Body of pancreas (tissue), 4 donors: ENCODE results near the gene TTC24. TPM values are rescaled to one million over a fixed set of nuclear protein-coding genes. Genes with fewer than 3 reads are reported as not detected.

Experiments used
- ATAC-seq: fragments of 150-250 bp; one replicate; pipeline ENCODE4 v1.9.1; 2016
- DNase-seq, 4 donors: peaks; one replicate each; pipeline ENCODE4 v3.0.0-alpha.2; 2019
- H3K27ac ChIP-seq, 4 donors: fragments of 200-600 bp; sonication (generic); 1 replicate in 3 of 4; 2 replicates in 1 of 4; pipeline versions ENCODE4 v1.5.1 to v1.6.1; 2016 to 2019; ENCODE audit warnings: mild to moderate bottlenecking in 1 of 4, mixed read lengths in 1 of 4, moderate library complexity in 1 of 4
- H3K27me3 ChIP-seq, 2 donors: fragments of 200-600 bp; sonication (generic); one replicate each; pipeline ENCODE4 v1.6.0; 2016; ENCODE audit warnings: mild to moderate bottlenecking in 1 of 2
- H3K36me3 ChIP-seq, 2 donors: fragments of 200-600 bp; sonication (generic); replicated peaks in 1 of 2; 2 replicates each; pipeline ENCODE4 v1.5.1; 2016; ENCODE audit warnings: low read depth in 2 of 2; ENCODE audit not compliant: insufficient read depth in 1 of 2
- H3K4me1 ChIP-seq: fragments of 200-600 bp; sonication (generic); one replicate; pipeline ENCODE4 v1.6.0; 2016
- H3K4me3 ChIP-seq, 2 donors: fragments of 200-600 bp; sonication (generic); 1 replicate in 1 of 2; 2 replicates in 1 of 2; pipeline ENCODE4 v1.5.1; 2016 to 2019
- H3K9me3 ChIP-seq, 3 donors: fragments of 200-600 bp; sonication (generic); 1 replicate in 2 of 3; 2 replicates in 1 of 3; pipeline ENCODE4 v1.5.1; 2016
- CTCF ChIP-seq, 7 experiments: fragments of 450-650 bp in 4 of 7; fragments of 200-600 bp in 3 of 7; sonication (generic) in 3 of 7; IDR thresholded peaks; one replicate each; pipeline ENCODE4 v1.5.1; 2016 to 2019; ENCODE audit warnings: antibody characterized with exemption in 7 of 7
- POLR2A ChIP-seq, 3 donors: fragments of 450-650 bp; IDR thresholded peaks; one replicate each; pipeline ENCODE4 v1.6.1; 2016; ENCODE audit warnings: antibody characterized with exemption in 3 of 3, mild to moderate bottlenecking in 2 of 3
- WGBS, 2 donors: methylation state at CpG; one replicate each; pipeline ENCODE4 v1.1.5; 2017; 5-methylcytosine and 5-hydroxymethylcytosine counted together
- intact Hi-C: fragments of 100-400 bp; cut with DNase I; formaldehyde crosslinking; loops from one replicate; pipeline ENCODE4 v1.15.1; 2023
- total RNA-seq, 2 donors: library from RNA; depleted of rRNA; stranded (reverse); fragments of >200 nt; gene quantifications; one replicate each; pipeline ENCODE4 v1.1.0, GENCODE V29; 2016

The TTC24 gene
- total RNA-seq, 2 donors from 2014 or later, result not detected

GRCh38 chr1:156595016-156595415 is 15.5 kb downstream of the TTC24 start:
- Histone ChIP-seq H3K27me3 (no peaks in the 10 kb centered on the region), H3K4me1 (peaks cover 21% of the 10 kb centered on the region), H3K27ac (no peak overlapping the region), H3K36me3 (peaks cover 0 to 9% of the 10 kb centered on the region in 2 donors), H3K9me3 (no peaks in the 10 kb centered on the region), H3K4me3 (no peak overlapping the region)
- DNase-seq, result no peak
- 87 to 88% methylated on average over 2 of the region's 2 CpGs for WGBS, 2 donors
- intact Hi-C loops, result no loop called here
- ATAC-seq, result no peak
- TF ChIP-seq POLR2A (IDR thresholded peaks at IDR 0.05), result no peak

- TF ChIP-seq CTCF (IDR thresholded peaks at IDR 0.05), result no peak
- TF ChIP-seq POLR2A (IDR thresholded peaks at IDR 0.05), result no peak
- WGBS, 2 donors, result 87 to 100% methylated on average over 3 of the region's 3 CpGs
- H3K36me3 ChIP-seq, result peaks cover 0 to 9% of the 10 kb centered on the region in 2 donors
These were observed 16.9 kb downstream of the TTC24 start for GRCh38 chr1:156596426-156596825.

GRCh38 chr1:156598125-156598524 is 18.6 kb downstream of the TTC24 start:
- Histone ChIP-seq H3K27ac (no peak overlapping the region), H3K4me3 (no peak overlapping the region), H3K9me3 (no peaks in the 10 kb centered on the region), H3K27me3 (no peaks in the 10 kb centered on the region), H3K4me1 (peaks cover 24% of the 10 kb centered on the region), H3K36me3 (peaks cover 0 to 9% of the 10 kb centered on the region in 2 donors)
- intact Hi-C loops, result no loop called here
- 89 to 95% methylated on average over 4 to 5 of the region's 5 CpGs for WGBS, 2 donors
- TF ChIP-seq POLR2A (IDR thresholded peaks at IDR 0.05) (no peak), CTCF (IDR thresholded peaks at IDR 0.05) (no peak)
- ATAC-seq (no peak), DNase-seq (no peak)

More at GRCh38 chr1:156596426-156596825, 16.9 kb downstream of the TTC24 start:
- Histone ChIP-seq H3K27ac (no peak overlapping the region), H3K4me3 (no peak overlapping the region), H3K4me1 (peaks cover 24% of the 10 kb centered on the region), H3K27me3 (no peaks in the 10 kb centered on the region), H3K9me3 (no peaks in the 10 kb centered on the region)
- ATAC-seq (no peak), DNase-seq (no peak)
- intact Hi-C loops, result no loop called here

- Histone ChIP-seq H3K9me3 (no peaks in the 10 kb centered on the region), H3K27ac (no peak overlapping the region), H3K4me1 (peaks cover 24% of the 10 kb centered on the region), H3K27me3 (no peaks in the 10 kb centered on the region), H3K36me3 (peaks cover 0 to 9% of the 10 kb centered on the region in 2 donors), H3K4me3 (no peak overlapping the region)
- DNase-seq, result no peak
- intact Hi-C loops, result no loop called here
- 86 to 96% methylated on average over 4 of the region's 4 CpGs for WGBS, 2 donors
- ATAC-seq, result no peak
- TF ChIP-seq POLR2A (IDR thresholded peaks at IDR 0.05) (no peak), CTCF (IDR thresholded peaks at IDR 0.05) (no peak)
These were observed 19.4 kb downstream of the TTC24 start for GRCh38 chr1:156598731-156599432.

- H3K27me3 ChIP-seq, result no peaks in the 10 kb centered on the region
- TF ChIP-seq CTCF (IDR thresholded peaks at IDR 0.05) (peak in 1 of 7 experiments; percentile 11), POLR2A (IDR thresholded peaks at IDR 0.05) (no peak)
- H3K4me3 ChIP-seq, result no peak overlapping the region
- 49 to 68% methylated on average over 3 of the region's 3 CpGs for WGBS, 2 donors
- peaks cover 24% of the 10 kb centered on the region for H3K4me1 ChIP-seq
- H3K27ac ChIP-seq, result no peak overlapping the region
- H3K36me3 ChIP-seq, result peaks cover 0 to 9% of the 10 kb centered on the region in 2 donors
- intact Hi-C loops, result no loop called here
- H3K9me3 ChIP-seq, result no peaks in the 10 kb centered on the region
- ATAC-seq, result no peak
- DNase-seq, result no peak
These were observed 20.3 kb downstream of the TTC24 start for GRCh38 chr1:156599811-156600210.
